DOHH2 (cell line): ENCODE measurements around the gene CAND1.

Source experiments
- EZH2phosphoT487 ChIP-seq: fragments of 200-600 bp; sonication (generic); IDR thresholded peaks from 2 replicates; pipeline ENCODE4 v1.6.1; 2017; ENCODE audit warnings: borderline replicate concordance, mild to moderate bottlenecking, antibody characterized with exemption, low read length, moderate library complexity, mixed read lengths
- TF ChIP-seq, protein P1 (sequence below): fragments of 200-600 bp; sonication (generic); IDR thresholded peaks from one replicate; pipeline ENCODE4 v1.5.1; 2014; ENCODE audit warnings: antibody characterized with exemption, mild to moderate bottlenecking, low read depth, low read length; ENCODE audit not compliant: poor library complexity, severe bottlenecking

DNA sequence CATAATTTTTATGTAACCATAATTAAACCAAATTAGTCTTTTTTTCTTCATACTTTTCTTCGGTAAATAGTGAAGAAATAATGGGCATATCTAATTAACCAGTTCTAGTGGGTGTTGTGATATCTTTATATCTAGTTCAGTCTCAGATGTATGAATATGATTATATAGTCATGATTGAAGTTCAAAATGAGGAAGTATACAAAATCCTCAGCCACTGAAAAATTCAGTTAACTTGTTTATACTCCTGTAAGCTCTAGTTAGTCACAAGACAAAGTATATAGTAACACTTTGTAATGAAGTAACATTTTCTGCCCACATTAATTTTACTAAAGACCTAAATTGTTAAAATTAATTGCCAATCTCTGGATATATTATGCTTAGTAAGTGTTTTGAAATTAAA lies 46.5 kb downstream of the CAND1 start:
- TF ChIP-seq, protein P1, sequence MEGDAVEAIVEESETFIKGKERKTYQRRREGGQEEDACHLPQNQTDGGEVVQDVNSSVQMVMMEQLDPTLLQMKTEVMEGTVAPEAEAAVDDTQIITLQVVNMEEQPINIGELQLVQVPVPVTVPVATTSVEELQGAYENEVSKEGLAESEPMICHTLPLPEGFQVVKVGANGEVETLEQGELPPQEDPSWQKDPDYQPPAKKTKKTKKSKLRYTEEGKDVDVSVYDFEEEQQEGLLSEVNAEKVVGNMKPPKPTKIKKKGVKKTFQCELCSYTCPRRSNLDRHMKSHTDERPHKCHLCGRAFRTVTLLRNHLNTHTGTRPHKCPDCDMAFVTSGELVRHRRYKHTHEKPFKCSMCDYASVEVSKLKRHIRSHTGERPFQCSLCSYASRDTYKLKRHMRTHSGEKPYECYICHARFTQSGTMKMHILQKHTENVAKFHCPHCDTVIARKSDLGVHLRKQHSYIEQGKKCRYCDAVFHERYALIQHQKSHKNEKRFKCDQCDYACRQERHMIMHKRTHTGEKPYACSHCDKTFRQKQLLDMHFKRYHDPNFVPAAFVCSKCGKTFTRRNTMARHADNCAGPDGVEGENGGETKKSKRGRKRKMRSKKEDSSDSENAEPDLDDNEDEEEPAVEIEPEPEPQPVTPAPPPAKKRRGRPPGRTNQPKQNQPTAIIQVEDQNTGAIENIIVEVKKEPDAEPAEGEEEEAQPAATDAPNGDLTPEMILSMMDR, result no peak
- no peak for TF ChIP-seq EZH2phosphoT487
